IMR-90 (cell line): ENCODE data around the gene CCHCR1. TPM values are rescaled to one million over a fixed set of nuclear protein-coding genes. Genes with fewer than 3 reads are reported as not detected.

Experiments used
- ATAC-seq: fragments of 200-7000 bp; cut with Tn5 transposase; 2 replicates; pipeline ENCODE4 v1.9.1; 2020; ENCODE audit warnings: low read depth, mild to moderate bottlenecking, moderate library complexity
- BruUV-seq: library from RNA; stranded (reverse); fragments of 400-500 nt; replicated peaks from 2 replicates; lab custom pipeline; 2021; lab: Mats Ljungman, UMichigan
- CTCF ChIA-PET: fragments of 300-600 bp; formaldehyde crosslinking; extraction: SDS; loops from one replicate; lab custom pipeline; 2021; ENCODE audit warnings: antibody characterized with exemption; lab: Yijun Ruan, JAX
- POLR2A ChIA-PET: fragments of 300-600 bp; sonication (Branson Sonifier 250); formaldehyde crosslinking; loops from one replicate; lab custom pipeline; 2022; ENCODE audit warnings: antibody characterized with exemption; ENCODE audit not compliant: unreplicated experiment; lab: Charles Lee
- DNase-seq: peaks from one replicate; pipeline ENCODE4 v3.0.0; 2013
- H2AFZ ChIP-seq: replicated peaks from 2 replicates; pipeline ENCODE3; 2013; ENCODE audit warnings: low read length, mild to moderate bottlenecking; ENCODE audit not compliant: poor library complexity
- H2AK5ac ChIP-seq: 2 replicates; pipeline ENCODE4 v1.6.1; 2013; ENCODE audit warnings: low read depth, low read length, inconsistent platforms
- H2AK9ac ChIP-seq: replicated peaks from 2 replicates; pipeline ENCODE3; 2013; ENCODE audit warnings: mild to moderate bottlenecking, low read depth, low read length, moderate library complexity; ENCODE audit not compliant: poor library complexity
- H2BK120ac ChIP-seq: 2 replicates; pipeline ENCODE4 v1.6.1; 2013; ENCODE audit warnings: low read depth, low read length, inconsistent platforms
- H2BK15ac ChIP-seq: 3 replicates; pipeline ENCODE4 v1.6.1; 2013; ENCODE audit warnings: low read depth, low read length, inconsistent platforms
- H2BK20ac ChIP-seq: 2 replicates; pipeline ENCODE4 v1.6.1; 2013; ENCODE audit warnings: low read depth, mild to moderate bottlenecking, inconsistent platforms, low read length, moderate library complexity
- H2BK5ac ChIP-seq: 2 replicates; pipeline ENCODE4 v1.6.1; 2013; ENCODE audit warnings: mild to moderate bottlenecking, low read depth, low read length, inconsistent platforms; ENCODE audit not compliant: poor library complexity, severe bottlenecking
- H3K14ac ChIP-seq: replicated peaks from 2 replicates; pipeline ENCODE4 v1.6.1; 2013; ENCODE audit warnings: low read depth, low read length, inconsistent platforms
- H3K18ac ChIP-seq: 2 replicates; pipeline ENCODE4 v1.6.1; 2013; ENCODE audit warnings: low read depth, low read length, control low read depth
- H3K23ac ChIP-seq: 2 replicates; pipeline ENCODE4 v1.6.1; 2013; ENCODE audit warnings: low read depth, low read length, inconsistent platforms
- H3K27ac ChIP-seq: 2 replicates; pipeline ENCODE4 v1.5.1; 2013; ENCODE audit warnings: mild to moderate bottlenecking, control low read depth, low read length; ENCODE audit not compliant: insufficient read depth
- H3K27me3 ChIP-seq: 2 replicates; pipeline ENCODE4 v1.6.1; 2013; ENCODE audit warnings: low read length; ENCODE audit not compliant: control insufficient read depth, insufficient read depth
- H3K36me3 ChIP-seq: 2 replicates; pipeline ENCODE4 v1.6.1; 2013; ENCODE audit warnings: low read length, mixed read lengths; ENCODE audit not compliant: control insufficient read depth, insufficient read depth
- H3K4ac ChIP-seq: 2 replicates; pipeline ENCODE4 v1.6.1; 2013; ENCODE audit warnings: low read depth, low read length, inconsistent platforms
- H3K4me1 ChIP-seq: 2 replicates; pipeline ENCODE4 v1.6.1; 2013; ENCODE audit warnings: low read length, mixed read lengths; ENCODE audit not compliant: control insufficient read depth, insufficient read depth
- H3K4me2 ChIP-seq: 2 replicates; pipeline ENCODE4 v1.6.1; 2013; ENCODE audit warnings: low read depth, mild to moderate bottlenecking, control low read depth, low read length, moderate library complexity
- H3K4me3 ChIP-seq: 2 replicates; pipeline ENCODE4 v1.5.1; 2013; ENCODE audit warnings: low read depth, mild to moderate bottlenecking, control low read depth, low read length, moderate library complexity; ENCODE audit not compliant: insufficient read depth
- H3K56ac ChIP-seq: 2 replicates; pipeline ENCODE4 v1.6.1; 2013; ENCODE audit warnings: low read length, inconsistent platforms; ENCODE audit not compliant: insufficient read depth; ENCODE audit errors: extremely low read depth
- H3K79me1 ChIP-seq, 2 experiments: 2 replicates each; pipeline ENCODE4 v1.6.1; 2013; ENCODE audit warnings: low read length in 2 of 2, inconsistent platforms in 1 of 2, low read depth in 1 of 2
- H3K9ac ChIP-seq: 2 replicates; pipeline ENCODE4 v1.6.1; 2013; ENCODE audit warnings: low read depth, low read length, control low read depth
- H3K9me1 ChIP-seq: 2 replicates; pipeline ENCODE4 v1.6.1; 2013; ENCODE audit warnings: low read length, inconsistent platforms; ENCODE audit not compliant: insufficient read depth
- H3K9me3 ChIP-seq: 2 replicates; pipeline ENCODE4 v1.6.1; 2013; ENCODE audit warnings: low read length; ENCODE audit not compliant: control insufficient read depth, insufficient read depth
- H4K20me1 ChIP-seq: 2 replicates; pipeline ENCODE4 v1.6.1; 2013; ENCODE audit warnings: low read length, inconsistent platforms; ENCODE audit not compliant: insufficient read depth
- H4K5ac ChIP-seq: 2 replicates; pipeline ENCODE4 v1.6.1; 2013; ENCODE audit warnings: mild to moderate bottlenecking, low read depth, low read length, control low read depth
- H4K8ac ChIP-seq, 2 experiments: 2 replicates each; pipeline ENCODE4 v1.6.1; 2013; ENCODE audit warnings: low read depth in 2 of 2, low read length in 2 of 2, control low read depth in 1 of 2, inconsistent platforms in 1 of 2
- H4K91ac ChIP-seq: 2 replicates; pipeline ENCODE4 v1.6.1; 2013; ENCODE audit warnings: low read depth, low read length, inconsistent platforms; ENCODE audit not compliant: insufficient read depth
- CEBPB ChIP-seq: IDR thresholded peaks from 2 replicates; pipeline ENCODE4 v1.6.1; 2012; ENCODE audit warnings: low read depth, low read length, improper control_type of control experiment
- CHD1 ChIP-seq: IDR thresholded peaks from 2 replicates; pipeline ENCODE4 v1.6.1; 2012; ENCODE audit warnings: low read depth, low read length, improper control_type of control experiment
- FOS ChIP-seq: fragments of 150-350 bp; IDR thresholded peaks from 2 replicates; pipeline ENCODE4 v1.6.1; 2016; ENCODE audit warnings: low read depth, low read length
- MAZ ChIP-seq: IDR thresholded peaks from 2 replicates; pipeline ENCODE4 v1.6.1; 2012; ENCODE audit warnings: low read depth, mild to moderate bottlenecking, low read length, improper control_type of control experiment, moderate library complexity, borderline replicate concordance
- MXI1 ChIP-seq: IDR thresholded peaks from 2 replicates; pipeline ENCODE4 v1.6.1; 2012; ENCODE audit warnings: low read depth, mild to moderate bottlenecking, low read length, moderate library complexity, borderline replicate concordance
- NFE2L2 ChIP-seq: fragments of 150-350 bp; IDR thresholded peaks from 2 replicates; pipeline ENCODE4 v1.6.1; 2016; ENCODE audit warnings: low read depth, mild to moderate bottlenecking, low read length
- POLR2A ChIP-seq: IDR thresholded peaks from 2 replicates; pipeline ENCODE4 v1.6.1; 2012; ENCODE audit warnings: mild to moderate bottlenecking, low read depth, low read length
- RAD21 ChIP-seq: IDR thresholded peaks from 2 replicates; pipeline ENCODE4 v1.6.1; 2012; ENCODE audit warnings: low read length, improper control_type of control experiment
- RCOR1 ChIP-seq: IDR thresholded peaks from 2 replicates; pipeline ENCODE4 v1.6.1; 2012; ENCODE audit warnings: mild to moderate bottlenecking, low read length, improper control_type of control experiment; ENCODE audit not compliant: insufficient replicate concordance
- RFX5 ChIP-seq: IDR thresholded peaks from 2 replicates; pipeline ENCODE4 v1.8.0; 2012; ENCODE audit warnings: low read depth, mild to moderate bottlenecking, low read length, moderate library complexity
- USF2 ChIP-seq: fragments of 150-350 bp; IDR thresholded peaks from 2 replicates; pipeline ENCODE4 v1.6.1; 2017; ENCODE audit warnings: mild to moderate bottlenecking, antibody characterized with exemption, low read length, low read depth
- WGBS, 2 experiments: methylation state at CpG; one replicate each; pipeline versions ENCODE4 v1.1.5 to v1.1.7; 2013; ENCODE audit warnings: missing lambda C conversion rate in 2 of 2; ENCODE audit not compliant: insufficient read length in 1 of 2; ENCODE audit errors: extremely low coverage in 2 of 2; 5-methylcytosine and 5-hydroxymethylcytosine counted together
- dilution Hi-C: fragments of 300-500 bp; cut with HindIII; formaldehyde crosslinking; loops from one replicate; pipeline ENCODE4 v1.14.3; 2018; ENCODE audit warnings: low sequenced_read_pairs; ENCODE audit not compliant: unreplicated experiment
- in situ Hi-C: fragments of 300-500 bp; cut with MboI; formaldehyde crosslinking; loops from 3 replicates; pipeline ENCODE4 v1.14.3; 2019; ENCODE audit warnings: low sequenced_read_pairs, inconsistent platforms, mixed read lengths
- intact Hi-C: fragments of 100-400 bp; cut with micrococcal nuclease; formaldehyde crosslinking; loops from 2 replicates; pipeline ENCODE4 v1.10.0; 2022
- polyA plus RNA-seq, 3 experiments: library from polyadenylated mRNA; depleted of rRNA; stranded (reverse); fragments of >200 nt; gene quantifications; 2 replicates each; pipeline ENCODE4 v1.2.3, GENCODE V29; 2012; ENCODE audit warnings: low replicate concordance in 1 of 3
- total RNA-seq: library from RNA; depleted of rRNA; stranded (reverse); fragments of >200 nt; gene quantifications from 2 replicates; pipeline ENCODE4 v1.2.3, GENCODE V29; 2012
- TF ChIP-seq, protein P1 (sequence below): fragments of 150-350 bp; IDR thresholded peaks from 2 replicates; pipeline ENCODE4 v1.6.1; 2016; ENCODE audit warnings: low read depth, mild to moderate bottlenecking, low read length, moderate library complexity, borderline replicate concordance

The CCHCR1 gene
- total and polyA plus RNA-seq, 2 of the 4 experiments (the other 2 are of a cell fraction) = 13.1 to 22.0 TPM

GRCh38 chr6:31116661-31117385 lies 40.8 kb downstream of the CCHCR1 start (continued):
- TF ChIP-seq CEBPB (no peak), FOS (no peak), USF2 (no peak)

- Histone ChIP-seq H2BK120ac (no peak overlapping the region), H3K56ac (no peak overlapping the region), H4K5ac (no peak overlapping the region), H4K8ac (no peak overlapping the region), H3K27ac (no peak overlapping the region), H2AFZ (no peak overlapping the region), H2BK5ac (no peak overlapping the region), H2BK15ac (peak overlapping the region; percentile 78; the same call in 2 of the 3 replicates), H2AK5ac (peak overlapping the region; percentile 74), H3K23ac (0 out of 2 replicates have a peak overlapping the region, but pooled peaks have one; percentile 24), H3K9me3 (no peaks in the 10 kb centered on the region), H2AK9ac (peak overlapping the region; percentile 57), H3K4me1 (peaks cover 11% of the 10 kb centered on the region), H3K14ac (no peak overlapping the region), H3K4me3 (no peak overlapping the region), H3K4me2 (no peak overlapping the region), H3K9ac (no peak overlapping the region), H2BK20ac (0 out of 2 replicates have a peak overlapping the region, but pooled peaks have one; percentile 82), H4K91ac (no peak overlapping the region), H3K4ac (no peak overlapping the region), H4K20me1 (no peaks in the 10 kb centered on the region), H3K9me1 (peaks cover 15% of the 10 kb centered on the region), H3K18ac (no peak overlapping the region), H3K36me3 (no peaks in the 10 kb centered on the region), H3K79me1 (peaks cover 0 to 9% of the 10 kb centered on the region in 2 experiments; a peak in 2 of 4 replicates), H3K27me3 (peaks cover 6% of the 10 kb centered on the region; the same call in 1 of the 2 replicates)
- in situ Hi-C loops = no loop called here
- ATAC-seq (no peak), DNase-seq (no peak)
- CTCF ChIA-PET = interaction anchor here (0.8 to 3.4 kb wide), 2 partner anchors 29 to 36 kb away, joined by 3 to 10 read pairs; no protein-coding TSS in a partner anchor
- WGBS, 2 experiments = 91% methylated on average over 7 of the region's 12 CpGs; no CpG with 5 or more reads in 1 of the 2 experiments
- dilution Hi-C loops = no loop called here
- BruUV-seq = no TSS peak
- POLR2A ChIA-PET = no interaction called here
- intact Hi-C loops = no loop called here
- TF ChIP-seq CHD1 (no peak), RCOR1 (no peak), RAD21 (no peak), FOS (no peak), USF2 (no peak), NFE2L2 (no peak), CEBPB (no peak), MXI1 (no peak), POLR2A (no peak), MAZ (no peak), RFX5 (no peak)
- TF ChIP-seq, protein P1, sequence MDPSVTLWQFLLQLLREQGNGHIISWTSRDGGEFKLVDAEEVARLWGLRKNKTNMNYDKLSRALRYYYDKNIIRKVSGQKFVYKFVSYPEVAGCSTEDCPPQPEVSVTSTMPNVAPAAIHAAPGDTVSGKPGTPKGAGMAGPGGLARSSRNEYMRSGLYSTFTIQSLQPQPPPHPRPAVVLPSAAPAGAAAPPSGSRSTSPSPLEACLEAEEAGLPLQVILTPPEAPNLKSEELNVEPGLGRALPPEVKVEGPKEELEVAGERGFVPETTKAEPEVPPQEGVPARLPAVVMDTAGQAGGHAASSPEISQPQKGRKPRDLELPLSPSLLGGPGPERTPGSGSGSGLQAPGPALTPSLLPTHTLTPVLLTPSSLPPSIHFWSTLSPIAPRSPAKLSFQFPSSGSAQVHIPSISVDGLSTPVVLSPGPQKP = no peak
These were observed 41.6 kb downstream of the CCHCR1 start for GRCh38 chr6:31115941-31116560.
